ENCODE measurements around the gene TTC39C. TPM values are rescaled to one million over a fixed set of nuclear protein-coding genes. Genes with fewer than 3 reads are reported as not detected.
"Not testable (repeated sequence)": the region's sequence is repeated elsewhere in the genome, so short reads cannot be mapped to it uniquely, and the experiment has no call there.

Gene TTC39C
- total and polyA plus RNA-seq, 12 donors, result 28.9 to 77.6 (median 49.3) TPM

DNA sequence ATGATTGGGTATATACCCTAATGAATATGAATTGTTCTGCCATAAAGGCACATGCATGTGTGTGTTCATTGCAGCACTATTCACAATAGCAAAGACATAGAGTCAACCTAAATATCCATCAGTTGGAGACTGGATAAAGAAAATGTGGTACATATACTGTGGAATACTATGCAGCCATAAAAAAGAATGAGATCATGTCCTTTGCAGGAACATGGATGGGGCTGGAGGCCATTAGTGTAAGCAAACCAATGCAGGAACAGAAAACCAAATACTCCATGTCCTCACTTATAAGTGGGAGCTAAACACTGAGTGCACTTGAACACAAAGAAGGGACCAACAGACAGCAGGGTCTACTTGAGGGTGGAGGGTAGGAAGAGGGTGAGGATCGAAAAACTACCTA is 43.2 kb downstream of the TTC39C start:
- Histone ChIP-seq H3K4me1 (replicated peaks in 1 of 2) (peaks cover 9 to 48% of the 10 kb centered on the region in 2 donors), H3K36me3 (replicated peaks in 1 of 2) (no peaks in the 10 kb centered on the region), H3K27me3 (no peaks in the 10 kb centered on the region), H3K27ac (no peak overlapping the region), H3K4me3 (no peak overlapping the region), H3K9me3 (replicated peaks in 1 of 3) (no peaks in the 10 kb centered on the region)
- DNase-seq, result no peak
- TF ChIP-seq POLR2A (IDR thresholded peaks at IDR 0.05), result no peak
- TF ChIP-seq, protein P1, sequence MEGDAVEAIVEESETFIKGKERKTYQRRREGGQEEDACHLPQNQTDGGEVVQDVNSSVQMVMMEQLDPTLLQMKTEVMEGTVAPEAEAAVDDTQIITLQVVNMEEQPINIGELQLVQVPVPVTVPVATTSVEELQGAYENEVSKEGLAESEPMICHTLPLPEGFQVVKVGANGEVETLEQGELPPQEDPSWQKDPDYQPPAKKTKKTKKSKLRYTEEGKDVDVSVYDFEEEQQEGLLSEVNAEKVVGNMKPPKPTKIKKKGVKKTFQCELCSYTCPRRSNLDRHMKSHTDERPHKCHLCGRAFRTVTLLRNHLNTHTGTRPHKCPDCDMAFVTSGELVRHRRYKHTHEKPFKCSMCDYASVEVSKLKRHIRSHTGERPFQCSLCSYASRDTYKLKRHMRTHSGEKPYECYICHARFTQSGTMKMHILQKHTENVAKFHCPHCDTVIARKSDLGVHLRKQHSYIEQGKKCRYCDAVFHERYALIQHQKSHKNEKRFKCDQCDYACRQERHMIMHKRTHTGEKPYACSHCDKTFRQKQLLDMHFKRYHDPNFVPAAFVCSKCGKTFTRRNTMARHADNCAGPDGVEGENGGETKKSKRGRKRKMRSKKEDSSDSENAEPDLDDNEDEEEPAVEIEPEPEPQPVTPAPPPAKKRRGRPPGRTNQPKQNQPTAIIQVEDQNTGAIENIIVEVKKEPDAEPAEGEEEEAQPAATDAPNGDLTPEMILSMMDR (IDR thresholded peaks at IDR 0.05), result no peak
- intact Hi-C loops (cut with DNase I), result no loop called here
- WGBS, 4 donors, result 91 to 97% (median 93%) methylated on average over 1 of the region's 1 CpG

DNA sequence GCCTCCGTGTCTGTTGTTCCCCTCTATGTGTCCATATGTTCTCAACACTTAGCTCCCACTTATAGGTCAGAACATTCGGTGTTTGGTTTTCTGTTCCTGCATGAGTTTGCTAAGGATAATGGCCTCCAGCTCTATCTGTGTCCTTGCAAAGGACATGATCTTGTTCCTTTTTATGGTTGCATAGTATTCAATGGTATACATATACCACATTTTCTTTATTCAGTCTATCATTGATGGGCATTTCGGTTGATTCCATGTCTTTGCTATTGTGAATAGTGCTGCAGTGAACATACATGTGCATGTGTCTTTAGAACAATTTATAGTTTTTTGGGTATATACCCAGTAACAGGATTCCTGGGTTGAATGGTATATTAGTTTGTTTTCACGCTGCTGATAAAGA is 44.8 kb downstream of the TTC39C start:
- H3K4me1 ChIP-seq (replicated peaks in 1 of 2), result peaks cover 8 to 44% of the 10 kb centered on the region in 2 donors
- H3K27me3 ChIP-seq; DNase-seq; H3K36me3 ChIP-seq (replicated peaks in 1 of 2); H3K9me3 ChIP-seq (replicated peaks in 1 of 3); H3K27ac ChIP-seq; H3K4me3 ChIP-seq; intact Hi-C loops (cut with DNase I): not testable (repeated sequence)
- 86 to 98% (median 96%) methylated on average over 4 of the region's 4 CpGs for WGBS, 4 donors

DNA sequence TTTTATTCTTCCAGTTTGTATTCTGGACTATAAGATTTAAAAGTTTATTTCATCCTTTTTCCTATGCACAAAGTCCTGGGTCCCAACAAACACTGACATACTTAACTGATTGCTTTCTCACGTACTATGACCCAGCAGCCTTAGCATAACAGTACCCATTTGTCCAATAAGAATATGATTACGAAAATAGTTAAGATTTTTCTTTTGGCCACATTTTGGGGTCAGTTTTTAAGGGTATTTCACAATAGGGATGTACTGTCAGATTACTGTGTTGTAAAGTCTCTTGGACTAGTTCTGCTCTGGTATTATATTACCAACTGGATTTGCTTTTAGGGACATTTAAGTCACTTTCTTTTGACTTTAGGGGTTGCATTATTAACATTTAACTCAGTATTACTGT is 46.1 kb downstream of the TTC39C start:
- H3K27me3 ChIP-seq, result no peaks in the 10 kb centered on the region
- intact Hi-C loops (cut with DNase I), result no loop called here

DNA sequence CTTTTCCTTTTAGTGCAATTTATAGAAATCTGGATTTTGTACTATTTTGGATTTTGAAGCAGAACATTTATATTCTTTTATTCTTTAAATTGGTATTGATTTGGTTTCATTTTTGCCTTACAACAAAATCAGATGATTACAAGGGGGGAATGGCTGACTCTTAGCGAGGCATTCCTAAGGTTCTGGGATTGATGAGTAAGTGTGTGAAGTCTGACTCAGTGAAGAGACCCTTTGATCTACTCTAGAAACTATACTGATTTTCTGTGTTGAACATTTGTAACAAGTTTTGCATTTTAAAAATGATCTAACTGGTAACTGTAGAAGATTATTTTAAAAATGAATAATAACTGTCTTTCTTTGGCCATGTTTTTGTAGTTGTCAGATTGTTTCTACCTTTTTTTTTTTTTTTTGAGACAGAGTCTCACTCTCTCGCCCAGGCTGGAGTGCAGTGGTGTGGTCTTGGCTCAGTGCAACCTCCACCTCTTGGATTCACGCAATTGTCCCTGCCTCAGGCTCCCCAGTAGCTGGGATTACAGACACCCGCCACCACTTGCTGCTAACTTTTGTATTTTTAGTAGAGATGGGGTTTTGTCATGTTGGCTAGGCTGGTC is 48.7 kb downstream of the TTC39C start:
- no peak for DNase-seq
- no peaks in the 10 kb centered on the region for H3K27me3 ChIP-seq
- H3K27ac ChIP-seq, result peak overlapping the region in 1 of 5 donors; percentile 39
- no peaks in the 10 kb centered on the region for H3K9me3 ChIP-seq (replicated peaks in 1 of 3)
- intact Hi-C loops (cut with DNase I), result no loop called here
- no peak overlapping the region for H3K4me3 ChIP-seq
- no peaks in the 10 kb centered on the region for H3K36me3 ChIP-seq (replicated peaks in 1 of 2)
- 65 to 68% (median 67%) methylated on average over 4 of the region's 4 CpGs for WGBS, 4 donors
- peaks cover 4 to 15% of the 10 kb centered on the region in 2 donors for H3K4me1 ChIP-seq (replicated peaks in 1 of 2)
- TF ChIP-seq, protein P1 (IDR thresholded peaks at IDR 0.05), result no peak
- no peak for TF ChIP-seq POLR2A (IDR thresholded peaks at IDR 0.05)

More for the DNA sequence above, 46.1 kb downstream of the TTC39C start:
- no peak overlapping the region for H3K27ac ChIP-seq
- WGBS, 4 donors, result 55 to 73% (median 64%) methylated on average over 2 of the region's 2 CpGs
- no peak overlapping the region for H3K4me3 ChIP-seq
- DNase-seq, result no peak
- no peaks in the 10 kb centered on the region for H3K9me3 ChIP-seq (replicated peaks in 1 of 3)
- TF ChIP-seq, protein P1 (IDR thresholded peaks at IDR 0.05), result no peak
- no peak for TF ChIP-seq POLR2A (IDR thresholded peaks at IDR 0.05)
- no peaks in the 10 kb centered on the region for H3K36me3 ChIP-seq (replicated peaks in 1 of 2)
- H3K4me1 ChIP-seq (replicated peaks in 1 of 2), result peaks cover 8 to 32% of the 10 kb centered on the region in 2 donors
